Mesothelial cell of epicardium (in vitro differentiated cells): ENCODE results near the gene ATXN10. TPM values are rescaled to one million over a fixed set of nuclear protein-coding genes. Genes with fewer than 3 reads are reported as not detected.

ENCODE experiments used
- DNase-seq, 2 experiments: peaks; one replicate each; pipeline ENCODE4 v3.0.0; 2021; ENCODE audit warnings: low spot score in 2 of 2; ENCODE audit not compliant: unreplicated experiment in 2 of 2
- H3K27ac Mint-ChIP-seq: 2 replicates; pipeline ENCODE4 v1.8.0; 2021; ENCODE audit warnings: mixed read lengths
- H3K27me3 Mint-ChIP-seq: 2 replicates; pipeline ENCODE4 v1.8.0; 2021; ENCODE audit warnings: low read depth, mixed read lengths
- H3K36me3 Mint-ChIP-seq: 2 replicates; pipeline ENCODE4 v1.8.0; 2021; ENCODE audit warnings: mixed read lengths
- H3K4me1 Mint-ChIP-seq: 2 replicates; pipeline ENCODE4 v1.8.0; 2021; ENCODE audit warnings: mixed read lengths
- H3K4me3 Mint-ChIP-seq: 2 replicates; pipeline ENCODE4 v1.8.0; 2021; ENCODE audit warnings: mild to moderate bottlenecking, moderate library complexity, mixed read lengths
- H3K9me3 Mint-ChIP-seq: 2 replicates; pipeline ENCODE4 v1.8.0; 2021; ENCODE audit warnings: mixed read lengths
- CTCF ChIP-seq: fragments of 200-600 bp; sonication (generic); IDR thresholded peaks from one replicate; pipeline ENCODE4 v1.5.0; 2021; ENCODE audit warnings: antibody characterized with exemption; ENCODE audit not compliant: unreplicated experiment
- total RNA-seq: library from RNA; stranded (reverse); gene quantifications from 3 replicates; pipeline ENCODE4 v1.2.1, GENCODE V29; 2021

Gene ATXN10
- total RNA-seq, 1 donor from 2014 or later: 237 TPM

GRCh38 chr22:45683680-45684079 is 12.0 kb downstream of the ATXN10 start:
- H3K36me3 Mint-ChIP-seq: no peaks in the 10 kb centered on the region
- no peak for TF ChIP-seq CTCF
- no peak for DNase-seq
- no peaks in the 10 kb centered on the region for H3K9me3 Mint-ChIP-seq
- peaks cover 35% of the 10 kb centered on the region for H3K4me1 Mint-ChIP-seq
- no peaks in the 10 kb centered on the region for H3K27me3 Mint-ChIP-seq
- no peak overlapping the region for H3K4me3 Mint-ChIP-seq
- H3K27ac Mint-ChIP-seq: no peak overlapping the region

- no peak for TF ChIP-seq CTCF
- DNase-seq: no peak
- Mint-ChIP-seq H3K4me1 (peaks cover 37% of the 10 kb centered on the region), H3K27ac (no peak overlapping the region), H3K4me3 (no peak overlapping the region), H3K36me3 (no peaks in the 10 kb centered on the region), H3K27me3 (no peaks in the 10 kb centered on the region), H3K9me3 (no peaks in the 10 kb centered on the region)
Measured at GRCh38 chr22:45684169-45684568, 12.5 kb downstream of the ATXN10 start.

GRCh38 chr22:45684752-45685574 is 13.3 kb downstream of the ATXN10 start:
- no peaks in the 10 kb centered on the region for H3K36me3 Mint-ChIP-seq
- no peaks in the 10 kb centered on the region for H3K27me3 Mint-ChIP-seq
- no peaks in the 10 kb centered on the region for H3K9me3 Mint-ChIP-seq
- H3K4me3 Mint-ChIP-seq: no peak overlapping the region
- no peak for DNase-seq
- H3K4me1 Mint-ChIP-seq: peaks cover 43% of the 10 kb centered on the region
- no peak overlapping the region for H3K27ac Mint-ChIP-seq
- TF ChIP-seq CTCF: no peak

GRCh38 chr22:45686004-45686403 is 14.4 kb downstream of the ATXN10 start:
- H3K27me3 Mint-ChIP-seq: no peaks in the 10 kb centered on the region

GRCh38 chr22:45686836-45687235 is 15.2 kb downstream of the ATXN10 start:
- Mint-ChIP-seq H3K4me3 (no peak overlapping the region), H3K9me3 (no peaks in the 10 kb centered on the region), H3K27ac (peak overlapping the region; percentile 98), H3K4me1 (peaks cover 56% of the 10 kb centered on the region), H3K27me3 (no peaks in the 10 kb centered on the region), H3K36me3 (peaks cover 10% of the 10 kb centered on the region)
- no peak for DNase-seq
- TF ChIP-seq CTCF: no peak

More at GRCh38 chr22:45686004-45686403, 14.4 kb downstream of the ATXN10 start:
- Mint-ChIP-seq H3K9me3 (no peaks in the 10 kb centered on the region), H3K4me3 (no peak overlapping the region), H3K4me1 (peaks cover 53% of the 10 kb centered on the region), H3K36me3 (peaks cover 7% of the 10 kb centered on the region), H3K27ac (peak overlapping the region; percentile 98)
- no peak for DNase-seq
- TF ChIP-seq CTCF: no peak
